ENCODE results near the gene PAX7. TPM values are rescaled to one million over a fixed set of nuclear protein-coding genes. Genes with fewer than 3 reads are reported as not detected.

Gene PAX7
- total and polyA plus RNA-seq, 2 of the 4 experiments (the other 2 are of a cell fraction) = not detected

DNA sequence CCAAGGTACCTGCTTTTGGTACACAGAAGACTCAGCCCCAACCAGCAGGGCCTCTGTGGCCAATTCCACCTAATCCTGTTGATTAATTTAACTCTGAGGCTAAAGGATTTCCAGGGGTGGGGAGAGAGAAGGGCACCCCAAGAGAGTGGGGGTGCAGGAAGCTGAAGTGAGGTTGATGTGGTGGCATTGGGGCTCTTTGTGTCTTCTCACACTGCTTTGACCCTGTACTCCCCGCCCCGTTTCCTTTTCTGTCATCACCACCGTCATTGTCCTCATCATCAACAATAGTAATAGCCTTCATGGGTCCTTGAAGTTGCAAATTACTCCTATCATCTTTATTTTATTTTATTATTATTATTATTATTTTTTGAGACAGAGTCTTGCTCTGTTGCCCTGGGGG lies 55.9 kb downstream of the PAX7 start:
- Histone ChIP-seq H3K23ac (ENCODE audit: low read depth, low read length) (no peak overlapping the region), H3K27me3 (ENCODE audit: control insufficient read depth, insufficient read depth, low read length) (peaks cover 4% of the 10 kb centered on the region), H4K5ac (ENCODE audit: low read depth, low read length) (no peak overlapping the region), H2BK120ac (ENCODE audit: low read depth, low read length) (no peak overlapping the region), H3K9me3 (ENCODE audit: control insufficient read depth, insufficient read depth, low read length) (no peaks in the 10 kb centered on the region), H2AK9ac (replicated peaks; ENCODE audit: low read depth, low read length, poor library complexity) (no peak overlapping the region), H4K20me1 (ENCODE audit: insufficient read depth, low read length) (no peaks in the 10 kb centered on the region), H2AK5ac (ENCODE audit: low read depth, low read length) (no peak overlapping the region), H3K18ac (ENCODE audit: low read depth, low read length) (no peak overlapping the region), H3K4me1 (ENCODE audit: control insufficient read depth, insufficient read depth, low read length) (no peaks in the 10 kb centered on the region), H3K4me3 (ENCODE audit: insufficient read depth, low read depth, low read length) (no peak overlapping the region), H3K4me2 (ENCODE audit: low read depth, low read length) (no peak overlapping the region), H3K4ac (ENCODE audit: low read depth, low read length) (no peak overlapping the region), H2AFZ (replicated peaks; ENCODE audit: low read length, poor library complexity) (no peak overlapping the region), H3K27ac (ENCODE audit: insufficient read depth, low read length) (no peak overlapping the region), H4K8ac (ENCODE audit: low read depth in 2 of 2, low read length in 2 of 2) (no peak overlapping the region), H2BK5ac (ENCODE audit: low read depth, low read length, poor library complexity, severe bottlenecking) (no peak overlapping the region), H2BK20ac (ENCODE audit: low read depth, low read length) (no peak overlapping the region), H3K14ac (replicated peaks; ENCODE audit: low read depth, low read length) (no peak overlapping the region), H3K56ac (ENCODE audit: extremely low read depth, insufficient read depth, low read length) (no peak overlapping the region), H2BK15ac (ENCODE audit: low read depth, low read length) (no peak overlapping the region), H3K79me1 (ENCODE audit: low read depth in 1 of 2, low read length in 2 of 2) (no peaks in the 10 kb centered on the region), H3K9ac (ENCODE audit: low read depth, low read length) (no peak overlapping the region), H4K91ac (ENCODE audit: insufficient read depth, low read depth, low read length) (no peak overlapping the region), H3K36me3 (ENCODE audit: control insufficient read depth, insufficient read depth, low read length) (no peaks in the 10 kb centered on the region), H3K9me1 (ENCODE audit: insufficient read depth, low read length) (no peaks in the 10 kb centered on the region)
- in situ Hi-C loops (cut with MboI; ENCODE audit: low sequenced_read_pairs) = no loop called here
- TF ChIP-seq MXI1 (IDR thresholded peaks at IDR 0.05; ENCODE audit: borderline replicate concordance, low read depth, low read length) = no peak
- TF ChIP-seq SMC3 (IDR thresholded peaks at IDR 0.05; ENCODE audit: low read depth, low read length) = no peak
- TF ChIP-seq NFE2L2 (IDR thresholded peaks at IDR 0.05; ENCODE audit: low read depth, low read length) = no peak
- TF ChIP-seq MAFK (IDR thresholded peaks at IDR 0.05; ENCODE audit: low read depth, low read length) = no peak
- no peak for TF ChIP-seq MAZ (IDR thresholded peaks at IDR 0.05; ENCODE audit: borderline replicate concordance, low read depth, low read length)
- TF ChIP-seq ELK1 (IDR thresholded peaks at IDR 0.05; ENCODE audit: borderline replicate concordance, low read depth, low read length) = no peak
- CTCF ChIA-PET = no interaction called here
- POLR2A ChIA-PET (ENCODE audit: unreplicated experiment) = no interaction called here
- BruUV-seq (replicated peaks) = no TSS peak
- DNase-seq (no peak), ATAC-seq (ENCODE audit: low read depth) (no peak)
- dilution Hi-C loops (cut with HindIII; ENCODE audit: low sequenced_read_pairs, unreplicated experiment) = no loop called here
- intact Hi-C loops (cut with micrococcal nuclease) = no loop called here
- WGBS, 2 experiments (ENCODE audit: extremely low coverage in 2 of 2, insufficient read length in 1 of 2) = no CpG with 5 or more reads among the region's 3 CpGs

All from IMR-90 (cell line).